Natural killer cell (primary cell): ENCODE results near the gene C20orf144. TPM values are rescaled to one million over a fixed set of nuclear protein-coding genes. Genes with fewer than 3 reads are reported as not detected.

Experiments used
- ATAC-seq, 3 donors: fragments of 150-1000 bp in 2 of 3; fragments of 200-7000 bp in 1 of 3; cut with Tn5 transposase; 1 replicate in 1 of 3; 2 replicates in 2 of 3; pipeline ENCODE4 v1.10.0; 2021; ENCODE audit warnings: mild to moderate bottlenecking in 2 of 3, moderate library complexity in 2 of 3
- DNase-seq, 2 donors: peaks; one replicate each; pipeline versions ENCODE4 v3.0.0 to v3.0.0-alpha.2; 2013 to 2021; ENCODE audit warnings: mixed read lengths in 1 of 2
- H3K27ac ChIP-seq: one replicate; pipeline ENCODE4 v1.5.1; 2013; ENCODE audit warnings: mild to moderate bottlenecking, low read length
- H3K27me3 ChIP-seq: one replicate; pipeline ENCODE4 v1.6.1; 2013; ENCODE audit warnings: low read length; ENCODE audit not compliant: control insufficient read depth, insufficient read depth
- H3K36me3 ChIP-seq: one replicate; pipeline ENCODE4 v1.6.1; 2013; ENCODE audit warnings: low read length; ENCODE audit not compliant: control insufficient read depth, insufficient read depth
- H3K4me1 ChIP-seq: one replicate; pipeline ENCODE4 v1.6.1; 2013; ENCODE audit warnings: low read length; ENCODE audit not compliant: control insufficient read depth, insufficient read depth
- H3K4me3 ChIP-seq: one replicate; pipeline ENCODE4 v1.5.1; 2013; ENCODE audit warnings: low read length
- H3K9me3 ChIP-seq: one replicate; pipeline ENCODE4 v1.6.1; 2013; ENCODE audit warnings: low read length; ENCODE audit not compliant: control insufficient read depth, insufficient read depth
- H3K27ac Mint-ChIP-seq, 2 donors: one replicate each; pipeline ENCODE4 v1.8.0; 2022; ENCODE audit warnings: mild to moderate bottlenecking in 2 of 2, mixed read lengths in 2 of 2, moderate library complexity in 1 of 2
- H3K27me3 Mint-ChIP-seq, 2 donors: one replicate each; pipeline ENCODE4 v1.8.0; 2022; ENCODE audit warnings: low read depth in 2 of 2, mixed read lengths in 2 of 2
- H3K36me3 Mint-ChIP-seq: one replicate; pipeline ENCODE4 v1.8.0; 2022; ENCODE audit warnings: mixed read lengths
- H3K4me1 Mint-ChIP-seq, 2 donors: one replicate each; pipeline ENCODE4 v1.8.0; 2022; ENCODE audit warnings: mixed read lengths in 2 of 2
- H3K4me3 Mint-ChIP-seq: one replicate; pipeline ENCODE4 v1.8.0; 2022; ENCODE audit warnings: mild to moderate bottlenecking, moderate library complexity, mixed read lengths
- H3K9me3 Mint-ChIP-seq, 2 donors: one replicate each; pipeline ENCODE4 v1.8.0; 2022; ENCODE audit warnings: mixed read lengths in 2 of 2
- WGBS: methylation state at CpG from one replicate; pipeline ENCODE4 v1.1.7; 2013; ENCODE audit warnings: missing lambda C conversion rate; ENCODE audit not compliant: insufficient coverage; 5-methylcytosine and 5-hydroxymethylcytosine counted together
- intact Hi-C: fragments of 100-400 bp; cut with micrococcal nuclease; formaldehyde crosslinking; loops from one replicate; pipeline ENCODE4 v1.14.2; 2022
- total RNA-seq, 4 donors: library from RNA; stranded (reverse); fragments of 120-200 nt in 1 of 4; gene quantifications; one replicate each; pipeline versions ENCODE4 v1.2.3 to v1.2.4, GENCODE V29; 2013 to 2022
- TF ChIP-seq, protein P1 (sequence below): fragments of 200-600 bp; IDR thresholded peaks from one replicate; pipeline ENCODE4 v1.8.0; 2022; ENCODE audit warnings: antibody characterized with exemption

The C20orf144 gene
- total RNA-seq, 3 donors from 2014 or later (not counting 1 experiment from before 2014, with no cell fraction given), result 0.25 to 0.41 (median 0.33) TPM

DNA sequence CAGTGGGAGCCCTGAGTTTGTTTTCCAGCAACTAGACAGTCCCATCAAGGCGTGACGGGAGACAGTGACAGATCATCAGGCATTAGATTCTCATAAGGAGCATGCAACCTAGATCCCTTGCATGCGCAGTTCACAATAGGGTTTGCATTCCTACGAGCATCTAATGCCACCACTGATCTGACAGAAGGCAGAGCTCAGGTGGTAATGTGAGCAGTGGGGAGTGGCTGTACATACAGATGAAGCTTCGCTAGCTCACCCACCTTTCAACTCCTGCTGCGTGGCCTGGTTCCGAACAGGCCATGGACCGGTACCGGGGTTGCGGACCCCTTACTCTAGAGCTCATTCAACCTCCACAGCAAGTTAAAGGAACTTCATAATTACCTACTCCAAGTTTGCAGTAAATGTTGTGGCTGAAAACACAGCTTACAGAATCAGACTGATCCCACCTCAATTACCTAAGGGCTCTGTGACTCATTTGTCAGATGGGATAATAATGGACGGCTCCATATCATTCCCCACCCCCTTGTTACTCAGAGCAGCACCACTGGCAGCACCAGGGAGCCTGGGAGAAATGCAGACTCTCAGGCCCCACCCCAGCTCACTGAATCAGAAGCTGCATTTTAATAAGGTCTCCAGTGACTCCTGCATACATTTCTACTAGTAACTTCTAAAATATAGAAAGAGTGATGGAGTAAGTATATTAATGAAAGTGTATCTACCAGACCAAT, 42.2 kb downstream of the C20orf144 start:
- Histone ChIP-seq H3K27ac (no peak overlapping the region), H3K27me3 (no peaks in the 10 kb centered on the region), H3K4me3 (no peak overlapping the region), H3K9me3 (no peaks in the 10 kb centered on the region), H3K4me1 (no peaks in the 10 kb centered on the region), H3K36me3 (peaks cover 6% of the 10 kb centered on the region)
- TF ChIP-seq, protein P1, sequence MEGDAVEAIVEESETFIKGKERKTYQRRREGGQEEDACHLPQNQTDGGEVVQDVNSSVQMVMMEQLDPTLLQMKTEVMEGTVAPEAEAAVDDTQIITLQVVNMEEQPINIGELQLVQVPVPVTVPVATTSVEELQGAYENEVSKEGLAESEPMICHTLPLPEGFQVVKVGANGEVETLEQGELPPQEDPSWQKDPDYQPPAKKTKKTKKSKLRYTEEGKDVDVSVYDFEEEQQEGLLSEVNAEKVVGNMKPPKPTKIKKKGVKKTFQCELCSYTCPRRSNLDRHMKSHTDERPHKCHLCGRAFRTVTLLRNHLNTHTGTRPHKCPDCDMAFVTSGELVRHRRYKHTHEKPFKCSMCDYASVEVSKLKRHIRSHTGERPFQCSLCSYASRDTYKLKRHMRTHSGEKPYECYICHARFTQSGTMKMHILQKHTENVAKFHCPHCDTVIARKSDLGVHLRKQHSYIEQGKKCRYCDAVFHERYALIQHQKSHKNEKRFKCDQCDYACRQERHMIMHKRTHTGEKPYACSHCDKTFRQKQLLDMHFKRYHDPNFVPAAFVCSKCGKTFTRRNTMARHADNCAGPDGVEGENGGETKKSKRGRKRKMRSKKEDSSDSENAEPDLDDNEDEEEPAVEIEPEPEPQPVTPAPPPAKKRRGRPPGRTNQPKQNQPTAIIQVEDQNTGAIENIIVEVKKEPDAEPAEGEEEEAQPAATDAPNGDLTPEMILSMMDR, result no peak
- DNase-seq (no peak), ATAC-seq (no peak)
- H3K27me3 Mint-ChIP-seq, result no peaks in the 10 kb centered on the region
- 97% methylated on average over 11 of the region's 11 CpGs for WGBS
- no peak overlapping the region for H3K4me3 Mint-ChIP-seq
- H3K4me1 Mint-ChIP-seq, result no peaks in the 10 kb centered on the region
- no peak overlapping the region for H3K27ac Mint-ChIP-seq
- no peaks in the 10 kb centered on the region for H3K9me3 Mint-ChIP-seq
- H3K36me3 Mint-ChIP-seq, result no peaks in the 10 kb centered on the region
- intact Hi-C loops, result no loop called here

- H3K4me1 ChIP-seq, result no peaks in the 10 kb centered on the region
- no peaks in the 10 kb centered on the region for H3K27me3 Mint-ChIP-seq
- H3K36me3 ChIP-seq, result peaks cover 22% of the 10 kb centered on the region
- 97% methylated on average over 11 of the region's 11 CpGs for WGBS
- no peaks in the 10 kb centered on the region for H3K9me3 Mint-ChIP-seq
- peaks cover 8% of the 10 kb centered on the region for H3K36me3 Mint-ChIP-seq
- TF ChIP-seq, protein P1, result no peak
- ATAC-seq (no peak), DNase-seq (no peak)
- no peak overlapping the region for H3K4me3 ChIP-seq
- H3K27ac ChIP-seq, result no peak overlapping the region
- no peak overlapping the region for H3K4me3 Mint-ChIP-seq
- no peaks in the 10 kb centered on the region for H3K9me3 ChIP-seq
- peaks cover 0 to 11% of the 10 kb centered on the region in 2 donors for H3K4me1 Mint-ChIP-seq
- no peaks in the 10 kb centered on the region for H3K27me3 ChIP-seq
- intact Hi-C loops, result no loop called here
- H3K27ac Mint-ChIP-seq, result no peak overlapping the region
Measured at GRCh38 chr20:33707668-33708067, 45.5 kb downstream of the C20orf144 start.

DNA sequence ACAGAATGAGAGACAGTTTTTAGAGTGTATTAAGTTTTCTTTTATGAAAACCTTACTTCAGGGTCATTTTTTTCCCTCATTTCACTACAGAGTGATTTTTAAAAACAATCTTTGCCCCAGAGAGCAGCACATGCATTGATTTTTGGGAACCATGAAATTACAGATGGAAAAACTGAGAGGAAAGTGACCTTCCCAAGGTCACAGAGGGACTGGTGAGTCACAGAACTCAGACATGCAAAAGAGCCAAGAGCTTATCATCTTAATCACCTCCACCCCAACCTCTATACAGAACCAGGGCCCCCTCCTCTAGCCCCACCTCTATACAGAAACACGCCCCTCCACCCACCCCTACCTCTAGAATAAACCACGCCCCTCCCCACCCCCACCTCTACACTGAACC, 47.3 kb downstream of the C20orf144 start:
- DNase-seq (no peak), ATAC-seq (no peak)
- H3K27ac Mint-ChIP-seq, result no peak overlapping the region
- H3K4me1 Mint-ChIP-seq, result peaks cover 0 to 11% of the 10 kb centered on the region in 2 donors
- peaks cover 8% of the 10 kb centered on the region for H3K36me3 Mint-ChIP-seq
- no peaks in the 10 kb centered on the region for H3K27me3 ChIP-seq
- intact Hi-C loops, result no loop called here
- H3K9me3 ChIP-seq, result no peaks in the 10 kb centered on the region
- no peaks in the 10 kb centered on the region for H3K4me1 ChIP-seq
- H3K27me3 Mint-ChIP-seq, result no peaks in the 10 kb centered on the region
- H3K36me3 ChIP-seq, result peaks cover 35% of the 10 kb centered on the region
- no peak overlapping the region for H3K4me3 Mint-ChIP-seq
- 100% methylated on average over 2 of the region's 2 CpGs for WGBS
- H3K4me3 ChIP-seq, result no peak overlapping the region
- TF ChIP-seq, protein P1, result no peak
- no peaks in the 10 kb centered on the region for H3K9me3 Mint-ChIP-seq
- H3K27ac ChIP-seq, result no peak overlapping the region
